ENCODE results near the gene UBE2G2.

Gene UBE2G2

DNA sequence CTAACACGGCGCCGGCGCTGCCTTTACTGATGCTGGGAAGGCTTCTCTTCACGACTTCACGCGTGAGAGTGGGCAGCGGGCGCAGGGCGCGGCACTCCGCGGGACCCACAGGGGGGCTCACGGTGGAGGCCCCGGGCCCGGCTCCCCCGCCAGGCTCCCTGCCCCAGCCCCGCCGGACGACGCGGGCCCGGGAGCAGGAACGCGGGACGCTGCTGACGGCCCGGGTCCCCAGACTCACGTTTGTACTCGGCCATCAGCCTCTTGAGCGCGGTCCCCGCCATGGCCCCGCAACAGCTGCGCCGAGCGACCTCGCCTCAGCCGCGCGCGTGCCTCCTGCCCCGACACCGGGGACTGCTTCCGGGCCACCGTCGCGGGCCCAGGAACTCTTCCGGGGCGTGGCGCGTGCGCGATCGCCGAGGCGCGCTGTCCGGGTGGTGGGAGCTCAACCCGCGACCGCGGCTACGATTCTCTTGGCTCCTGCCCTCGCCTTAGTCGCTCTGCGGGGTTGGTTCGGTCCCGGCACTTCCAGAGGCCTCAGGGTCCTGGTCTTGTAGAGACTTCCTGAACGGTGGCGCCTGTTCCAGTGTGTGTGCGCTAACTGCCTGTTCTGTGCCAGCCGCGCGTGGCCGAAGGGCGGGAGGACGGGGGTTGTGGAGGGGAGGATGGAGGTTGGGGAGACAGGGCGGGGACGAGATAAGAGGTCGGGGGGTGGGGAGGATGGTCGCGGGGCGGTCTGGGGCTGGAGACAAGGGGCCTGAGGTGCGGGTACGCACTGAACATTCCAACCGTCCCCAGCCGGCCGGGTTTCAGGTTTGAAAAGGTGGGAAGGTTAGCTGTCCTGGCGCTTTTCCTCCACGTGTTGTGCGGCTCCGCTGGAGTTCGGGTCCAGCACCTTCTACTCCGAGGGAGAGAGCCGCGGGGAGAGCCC, at the start of gene UBE2G2:
Gene UBE2G2, minus strand, starts transcription at position 353 of the 928 bp plus-strand sequence. Its CDS starts 72 bp downstream, at position 281.
- peak in 1 of 2 experiments; percentile 39 for DNase-seq (ENCODE audit: low read depth in 2 of 2)

DNA sequence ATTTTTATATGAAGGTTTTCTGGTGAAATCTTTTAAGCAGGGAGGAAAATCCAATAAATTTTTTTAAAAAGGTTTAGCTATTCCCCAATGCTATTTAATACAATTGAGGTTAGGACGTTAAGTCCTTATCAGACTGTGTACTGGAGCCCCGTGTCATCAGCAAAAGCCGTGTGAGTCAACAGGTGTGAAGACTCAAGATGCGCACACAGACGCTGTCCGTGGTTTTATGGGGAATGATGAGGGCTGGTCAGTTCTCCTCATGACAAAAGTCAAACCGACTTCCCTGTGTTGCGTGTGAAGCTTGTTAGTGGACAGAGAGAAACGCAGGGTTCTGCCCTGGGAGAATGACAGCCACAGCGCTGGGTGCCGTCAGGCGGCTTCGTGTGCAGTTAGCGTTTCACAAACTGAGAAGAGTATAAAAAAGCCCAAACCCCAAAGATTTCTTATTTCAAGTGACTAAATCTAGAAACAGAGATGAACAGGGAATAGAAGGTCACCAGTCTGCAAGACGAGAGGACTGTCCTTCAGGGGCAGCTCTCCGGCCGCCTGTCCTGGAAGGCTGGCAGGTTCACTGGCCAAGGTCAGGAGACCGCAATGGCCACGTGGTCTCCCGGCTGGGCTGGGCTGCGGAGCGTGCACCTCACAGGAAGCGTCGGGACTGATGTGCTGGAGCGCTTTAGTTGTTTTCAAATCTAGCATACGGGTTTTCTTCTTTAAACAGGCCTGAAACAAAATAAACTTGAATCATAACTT, 49.5 kb upstream of the UBE2G2 start:
- no peak for DNase-seq (ENCODE audit: low read depth in 2 of 2)

GRCh38 chr21:44850208-44850800, 48.7 kb upstream of the UBE2G2 start:
- no peak for DNase-seq (ENCODE audit: low read depth in 2 of 2)

GRCh38 chr21:44849616-44850130, 48.1 kb upstream of the UBE2G2 start:
- DNase-seq (ENCODE audit: low read depth in 2 of 2) = no peak

DNA sequence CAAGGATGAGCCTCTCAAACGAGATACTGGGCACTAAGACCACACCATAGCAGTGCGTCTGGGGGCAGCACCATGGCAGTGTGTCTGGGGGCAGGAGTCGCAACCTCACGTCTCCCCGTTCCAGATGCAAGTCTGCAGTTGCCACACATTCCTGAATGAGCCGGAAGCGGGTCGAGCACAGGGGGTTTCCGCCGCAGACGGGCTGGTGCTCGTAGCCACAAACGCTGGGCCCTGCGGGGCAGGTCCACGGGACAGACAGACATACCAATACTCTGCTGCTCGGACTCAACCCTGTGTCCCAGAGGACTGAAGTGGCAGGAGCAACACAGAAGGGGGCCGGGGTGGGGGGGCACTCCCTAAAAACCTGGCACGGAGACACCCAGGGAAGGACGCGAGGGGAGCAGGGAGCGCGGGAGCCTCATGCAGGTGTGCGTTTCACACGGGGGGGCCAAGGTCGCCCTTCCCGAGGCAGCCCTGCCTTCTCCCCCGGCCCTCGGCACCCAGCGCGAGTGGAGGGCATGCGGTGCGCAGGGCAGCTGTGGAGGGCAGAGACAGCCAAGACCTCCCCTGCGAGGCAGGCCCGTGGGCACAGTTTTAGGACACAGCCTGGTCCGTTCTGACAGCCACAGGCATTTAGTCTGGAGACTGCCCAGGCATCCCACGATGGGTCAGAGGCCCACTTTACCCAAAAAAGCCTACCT, 47.4 kb upstream of the UBE2G2 start:
- no peak for DNase-seq (ENCODE audit: low read depth in 2 of 2)

DNA sequence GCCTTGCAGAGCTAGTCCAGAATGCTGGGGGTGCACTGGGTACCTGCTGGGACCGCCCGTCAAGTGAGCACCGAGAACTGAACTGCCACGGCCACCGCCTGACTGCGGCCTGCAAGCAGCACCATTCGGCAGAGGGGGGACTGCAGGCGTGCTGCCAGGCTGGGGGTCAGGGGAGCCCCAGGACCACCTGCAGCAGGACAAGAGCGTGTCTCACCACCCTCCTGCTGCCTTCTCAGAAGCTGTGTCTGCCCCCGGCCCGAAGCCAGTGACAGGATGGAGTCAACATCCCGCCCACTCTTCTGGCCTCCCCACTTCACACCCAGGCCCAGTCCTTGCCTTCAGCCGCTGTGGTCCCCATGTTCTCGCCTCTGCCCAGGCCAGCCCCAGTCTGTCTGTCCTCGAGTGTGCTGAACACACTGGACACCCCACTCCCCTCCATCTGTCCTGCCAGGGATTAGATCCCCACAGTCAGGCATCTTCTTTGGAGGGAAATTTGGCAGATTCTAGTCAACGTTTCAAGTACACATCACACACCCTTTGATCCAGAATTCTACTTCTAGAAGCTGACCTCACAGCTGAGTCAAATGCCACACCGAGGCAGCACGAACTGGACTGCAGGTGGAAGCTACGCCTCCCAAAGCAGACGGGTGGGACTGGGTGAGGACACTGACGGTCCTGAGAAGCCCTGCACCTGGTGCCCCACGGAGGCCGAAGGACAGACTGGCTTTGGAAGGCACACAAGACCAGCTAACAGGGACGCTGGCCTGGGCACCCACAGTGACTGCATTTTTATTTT, 45.8 kb upstream of the UBE2G2 start:
- no peak for DNase-seq (ENCODE audit: low read depth in 2 of 2)

- no peak for DNase-seq (ENCODE audit: low read depth in 2 of 2)
These were observed 45.1 kb upstream of the UBE2G2 start for GRCh38 chr21:44846485-44847260.

DNA sequence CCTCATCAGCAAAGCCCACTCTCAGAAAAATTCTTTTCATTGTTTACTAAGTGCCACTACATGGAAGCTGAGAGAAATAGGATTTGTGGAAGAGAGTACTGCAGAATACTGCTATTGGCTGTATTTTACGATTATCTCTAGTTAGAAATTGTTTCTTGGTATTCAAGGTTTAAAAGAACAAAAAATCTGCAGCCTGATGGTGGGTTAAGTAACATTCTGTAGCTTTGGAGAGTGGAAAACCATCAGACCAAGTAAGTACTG, 44.5 kb upstream of the UBE2G2 start:
- DNase-seq (ENCODE audit: low read depth in 2 of 2) = no peak

- DNase-seq (ENCODE audit: low read depth in 2 of 2) = no peak
These were observed 44.0 kb upstream of the UBE2G2 start for GRCh38 chr21:44845418-44846223.

DNA sequence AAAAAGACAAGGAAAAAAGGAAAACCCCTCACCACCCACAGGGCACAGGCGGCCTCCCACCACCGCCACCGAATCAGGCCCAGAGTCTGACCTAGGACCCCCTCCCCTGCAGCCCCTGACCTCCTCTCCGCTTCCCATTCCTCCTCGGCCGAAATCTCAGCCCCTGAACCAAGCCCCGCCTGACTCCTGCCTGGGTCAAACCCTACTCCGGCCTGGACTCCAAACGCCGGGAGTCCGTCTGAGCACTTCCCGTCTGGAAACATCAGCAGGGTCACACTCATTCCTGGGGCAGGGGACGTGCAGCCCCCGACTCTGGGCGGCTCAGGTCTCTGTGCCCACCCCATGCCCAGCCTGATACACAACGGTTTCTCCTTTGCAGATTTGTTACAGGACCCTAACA, 42.6 kb upstream of the UBE2G2 start:
- no peak for DNase-seq (ENCODE audit: low read depth in 2 of 2)

DNA sequence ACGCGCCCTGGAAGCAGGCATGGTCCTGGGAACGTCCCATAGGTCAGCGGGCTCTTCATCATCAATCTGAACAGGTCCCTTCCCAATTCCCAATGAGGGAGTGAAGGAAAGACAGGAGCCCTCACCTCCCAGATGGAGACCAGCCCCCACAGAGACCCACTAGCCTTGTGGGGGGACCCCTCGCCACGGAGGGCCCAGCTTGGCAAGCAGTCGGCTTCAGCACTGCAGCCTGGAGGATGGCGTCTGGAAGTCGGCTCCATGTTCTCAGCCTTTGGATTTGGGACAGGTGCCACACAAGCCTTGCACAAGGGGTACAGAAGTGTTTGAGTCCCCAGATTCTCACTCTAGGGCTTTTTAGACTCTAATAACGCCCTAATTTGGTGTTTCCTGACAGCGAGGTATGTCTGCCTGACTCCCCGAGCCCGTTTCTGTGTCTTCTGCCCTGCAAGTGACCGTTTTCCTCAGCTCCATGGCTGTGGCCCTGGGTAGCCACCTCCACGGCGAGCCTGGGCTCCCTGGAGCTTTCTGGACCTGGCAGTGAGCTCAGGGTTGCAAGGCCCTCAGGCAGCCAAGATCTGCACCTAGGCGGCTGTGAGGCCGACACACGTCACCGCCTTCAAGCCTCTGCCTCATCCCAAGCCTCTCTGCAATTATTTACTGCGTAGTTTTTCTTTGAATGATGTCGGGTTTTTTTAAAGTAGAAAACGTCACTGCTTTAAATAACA, 41.3 kb upstream of the UBE2G2 start:
- DNase-seq (ENCODE audit: low read depth in 2 of 2) = no peak

DNA sequence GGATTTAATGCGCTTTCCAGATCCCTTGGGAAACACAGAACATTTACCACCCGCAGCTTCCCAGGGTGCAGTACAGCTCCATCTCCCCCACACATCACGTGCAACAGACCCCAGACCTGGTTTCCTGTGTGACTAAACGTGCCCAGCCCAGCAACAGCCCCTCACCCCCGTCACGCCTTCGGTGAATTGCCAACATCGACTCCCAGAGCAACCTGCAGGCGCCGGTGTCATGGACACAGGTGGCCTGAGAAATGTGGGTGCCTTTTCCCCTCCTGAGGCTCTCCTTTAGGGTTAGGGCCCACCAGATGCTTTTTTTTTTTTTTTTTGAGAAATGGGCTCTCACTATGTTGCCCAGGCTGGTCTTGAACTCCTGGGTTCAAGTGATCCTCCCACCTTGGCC, 40.5 kb upstream of the UBE2G2 start:
- DNase-seq (ENCODE audit: low read depth in 2 of 2) = no peak

DNA sequence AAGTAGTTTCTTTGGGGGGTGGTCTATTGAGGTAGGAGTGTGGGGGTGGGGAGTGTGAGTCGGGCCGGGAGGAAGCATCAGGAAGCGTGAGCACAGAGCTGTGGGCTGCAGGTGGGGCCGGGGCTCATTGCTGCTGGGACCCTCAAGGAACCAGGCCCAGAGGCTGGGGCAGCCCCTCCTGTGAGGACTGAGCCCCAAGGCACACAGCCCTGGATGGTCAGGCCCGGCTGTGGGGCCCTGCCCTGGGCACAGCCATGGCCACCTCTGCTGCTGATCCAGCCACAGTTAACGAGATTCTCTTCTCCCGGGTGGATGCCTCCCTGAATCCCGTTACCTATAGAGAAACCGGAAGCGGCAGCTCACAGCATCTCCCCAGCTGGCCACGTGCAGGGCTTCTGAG, 39.2 kb upstream of the UBE2G2 start:
- no peak for DNase-seq (ENCODE audit: low read depth in 2 of 2)

GRCh38 chr21:44838951-44839350, 37.3 kb upstream of the UBE2G2 start:
- no peak for DNase-seq (ENCODE audit: low read depth in 2 of 2)

- DNase-seq (ENCODE audit: low read depth in 2 of 2) = no peak
These were observed 36.6 kb upstream of the UBE2G2 start for GRCh38 chr21:44838039-44838895.

DNA sequence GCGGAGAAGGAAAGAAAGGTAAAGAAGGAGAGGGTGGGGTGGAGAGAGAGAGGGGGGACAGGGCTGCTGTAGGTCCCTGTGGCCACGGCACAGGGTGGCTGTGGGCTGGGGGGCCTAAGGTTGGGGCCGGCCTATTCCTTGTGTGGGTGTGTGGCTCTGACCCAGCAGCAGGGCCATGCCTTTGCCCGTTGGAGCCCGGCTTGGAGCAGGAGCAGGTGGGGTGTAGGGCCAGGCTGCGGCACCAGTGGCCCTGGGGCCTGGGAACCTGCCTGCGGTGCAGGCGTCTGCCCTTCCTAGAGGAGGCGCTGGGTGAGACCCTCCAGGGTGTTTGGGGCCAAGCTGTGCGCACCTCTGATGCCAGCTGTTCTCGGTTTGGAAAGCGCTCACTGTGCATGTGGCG, 35.9 kb upstream of the UBE2G2 start:
- no peak for DNase-seq (ENCODE audit: low read depth in 2 of 2)

DNA sequence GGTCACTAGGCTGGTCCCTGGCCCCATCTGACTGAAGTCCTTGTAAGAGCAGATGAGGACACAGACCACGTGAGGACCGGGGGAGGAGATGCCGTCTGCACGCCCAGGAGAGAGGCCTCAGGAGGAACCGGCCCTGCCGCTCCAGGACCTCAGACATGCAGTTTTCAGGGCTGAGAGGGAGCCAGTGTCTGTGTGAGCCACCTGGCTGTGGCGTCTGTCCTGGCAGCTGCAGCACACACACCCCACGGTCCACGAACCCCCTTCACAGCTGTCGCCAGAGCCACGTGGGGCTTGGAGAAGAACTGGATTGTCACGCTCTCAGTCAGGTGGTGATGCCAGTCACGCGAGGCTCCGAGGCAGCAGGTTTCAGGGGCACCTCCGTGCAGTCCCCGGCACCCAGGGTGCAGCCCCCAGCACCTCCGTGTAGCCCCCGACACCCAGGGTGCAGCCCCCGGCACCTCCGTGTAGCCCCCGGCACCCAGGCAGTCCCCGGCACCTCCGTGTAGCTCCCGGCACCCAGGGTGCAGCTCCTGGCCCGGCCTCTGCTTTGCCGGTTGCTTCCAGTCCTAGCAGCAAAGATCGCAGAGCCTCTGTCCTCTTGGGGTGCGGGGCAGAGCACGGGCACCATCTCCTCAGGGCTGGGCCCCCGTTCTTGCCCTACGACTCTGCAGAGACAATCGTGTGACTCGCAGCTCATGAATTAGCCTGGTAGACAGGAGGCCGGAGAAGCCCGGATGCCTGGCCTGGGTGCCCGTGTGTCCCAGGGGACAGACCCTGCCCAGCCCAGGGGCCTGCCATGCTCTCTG, 35.2 kb upstream of the UBE2G2 start:
- DNase-seq (ENCODE audit: low read depth in 2 of 2) = no peak

Measured in fibroblast of skin of left biceps (primary cell).